ENCODE measurements around the gene TF.
"Not testable (repeated sequence)": the region's sequence is repeated elsewhere in the genome, so short reads cannot be mapped to it uniquely, and the experiment has no call there.

Gene TF

GRCh38 chr3:133763797-133764683 is 17.8 kb downstream of the TF start:
- no peak for DNase-seq (ENCODE audit: low read depth, low spot score)

- no peak for DNase-seq (ENCODE audit: low read depth, low spot score)
Measured at GRCh38 chr3:133765256-133765655, 19.1 kb downstream of the TF start.

- DNase-seq (ENCODE audit: low read depth, low spot score), result no peak
Measured at GRCh38 chr3:133767607-133768006, 21.4 kb downstream of the TF start.

GRCh38 chr3:133769536-133769935 is 23.3 kb downstream of the TF start:
- no peak for DNase-seq (ENCODE audit: low read depth, low spot score)

GRCh38 chr3:133773732-133774131 is 27.5 kb downstream of the TF start:
- no peak for DNase-seq (ENCODE audit: low read depth, low spot score)

GRCh38 chr3:133775309-133775708 is 29.1 kb downstream of the TF start:
- DNase-seq (ENCODE audit: low read depth, low spot score), result no peak

GRCh38 chr3:133775835-133776234 is 29.6 kb downstream of the TF start:
- no peak for DNase-seq (ENCODE audit: low read depth, low spot score)

GRCh38 chr3:133776794-133777438 is 30.7 kb downstream of the TF start:
- no peak for DNase-seq (ENCODE audit: low read depth, low spot score)

- no peak for DNase-seq (ENCODE audit: low read depth, low spot score)
Measured at GRCh38 chr3:133777807-133778568, 31.8 kb downstream of the TF start.

GRCh38 chr3:133779626-133780203 is 33.5 kb downstream of the TF start:
- no peak for DNase-seq (ENCODE audit: low read depth, low spot score)

GRCh38 chr3:133780756-133781155 is 34.6 kb downstream of the TF start:
- not testable (repeated sequence) for DNase-seq (ENCODE audit: low read depth, low spot score)

- no peak for DNase-seq (ENCODE audit: low read depth, low spot score)
Measured at GRCh38 chr3:133781570-133781969, 35.4 kb downstream of the TF start.

- no peak for DNase-seq (ENCODE audit: low read depth, low spot score)
Measured at GRCh38 chr3:133782454-133782853, 36.3 kb downstream of the TF start.

- DNase-seq (ENCODE audit: low read depth, low spot score), result no peak
Measured at GRCh38 chr3:133783762-133784161, 37.6 kb downstream of the TF start.

GRCh38 chr3:133788024-133788423 is 41.8 kb downstream of the TF start:
- no peak for DNase-seq (ENCODE audit: low read depth, low spot score)

GRCh38 chr3:133792171-133792763 is 46.1 kb downstream of the TF start:
- DNase-seq (ENCODE audit: low read depth, low spot score), result peak; percentile 14

- no peak for DNase-seq (ENCODE audit: low read depth, low spot score)
Measured at GRCh38 chr3:133797396-133798105, 51.4 kb downstream of the TF start.

- DNase-seq (ENCODE audit: low read depth, low spot score), result no peak
Measured at GRCh38 chr3:133799794-133800585, 53.8 kb downstream of the TF start.

GRCh38 chr3:133803469-133803868 is 57.3 kb downstream of the TF start:
- no peak for DNase-seq (ENCODE audit: low read depth, low spot score)

- DNase-seq (ENCODE audit: low read depth, low spot score), result no peak
Measured at GRCh38 chr3:133804896-133805295, 58.7 kb downstream of the TF start.
